HEK293 (cell line): Measurements from ENCODE around the gene TMC4.

Experiments used
- BCL11B ChIP-seq: fragments of 450-650 bp; formaldehyde crosslinking; IDR thresholded peaks from 2 replicates; pipeline ENCODE4 v1.5.1; 2016; ENCODE audit warnings: low read depth, missing biosample characterization, missing genetic modification characterization
- GLI4 ChIP-seq: fragments of 450-650 bp; formaldehyde crosslinking; IDR thresholded peaks from 2 replicates; pipeline ENCODE4 v1.5.1; 2016; ENCODE audit warnings: missing biosample characterization, missing genetic modification characterization
- IKZF3 ChIP-seq: fragments of 450-650 bp; IDR thresholded peaks from 2 replicates; pipeline ENCODE4 v1.5.0; 2018; ENCODE audit warnings: missing biosample characterization, mild to moderate bottlenecking, missing genetic modification characterization, moderate library complexity
- SALL2 ChIP-seq: fragments of 450-650 bp; formaldehyde crosslinking; IDR thresholded peaks from 2 replicates; pipeline ENCODE4 v1.5.0; 2017; ENCODE audit warnings: missing biosample characterization, mild to moderate bottlenecking, missing genetic modification characterization, borderline replicate concordance
- SP7 ChIP-seq: fragments of 450-650 bp; formaldehyde crosslinking; IDR thresholded peaks from 2 replicates; pipeline ENCODE4 v1.5.1; 2016; ENCODE audit warnings: missing biosample characterization, missing genetic modification characterization
- ZBTB48 ChIP-seq: fragments of 450-650 bp; formaldehyde crosslinking; IDR thresholded peaks from 2 replicates; pipeline ENCODE4 v1.5.1; 2016; ENCODE audit warnings: missing biosample characterization, missing genetic modification characterization
- ZFP37 ChIP-seq: fragments of 450-650 bp; formaldehyde crosslinking; IDR thresholded peaks from 2 replicates; pipeline ENCODE4 v1.5.1; 2016; ENCODE audit warnings: missing biosample characterization, missing genetic modification characterization
- ZNF132 ChIP-seq: fragments of 450-650 bp; formaldehyde crosslinking; IDR thresholded peaks from 2 replicates; pipeline ENCODE4 v1.5.1; 2017; ENCODE audit warnings: missing biosample characterization, missing genetic modification characterization, borderline replicate concordance
- ZNF133 ChIP-seq: fragments of 450-650 bp; formaldehyde crosslinking; IDR thresholded peaks from 2 replicates; pipeline ENCODE4 v1.5.1; 2016; ENCODE audit warnings: missing biosample characterization, missing genetic modification characterization
- ZNF140 ChIP-seq: fragments of 450-650 bp; formaldehyde crosslinking; IDR thresholded peaks from 2 replicates; pipeline ENCODE4 v1.5.1; 2016; ENCODE audit warnings: missing biosample characterization, missing genetic modification characterization
- ZNF16 ChIP-seq: fragments of 450-650 bp; formaldehyde crosslinking; IDR thresholded peaks from 2 replicates; pipeline ENCODE4 v1.5.1; 2016; ENCODE audit warnings: low read depth, missing biosample characterization, missing genetic modification characterization
- ZNF175 ChIP-seq: fragments of 450-650 bp; formaldehyde crosslinking; IDR thresholded peaks from 2 replicates; pipeline ENCODE4 v1.5.1; 2016; ENCODE audit warnings: missing biosample characterization, missing genetic modification characterization
- ZNF19 ChIP-seq: fragments of 450-650 bp; formaldehyde crosslinking; IDR thresholded peaks from 2 replicates; pipeline ENCODE4; 2016; ENCODE audit warnings: missing biosample characterization, missing genetic modification characterization, low read depth
- ZNF391 ChIP-seq: fragments of 450-650 bp; formaldehyde crosslinking; IDR thresholded peaks from 2 replicates; pipeline ENCODE4 v1.5.1; 2016; ENCODE audit warnings: low read depth, missing biosample characterization, missing genetic modification characterization, borderline replicate concordance
- ZNF529 ChIP-seq: fragments of 450-650 bp; formaldehyde crosslinking; IDR thresholded peaks from 2 replicates; pipeline ENCODE4 v1.5.1; 2017; ENCODE audit warnings: missing genetic modification characterization, missing biosample characterization; ENCODE audit not compliant: insufficient replicate concordance
- ZNF660 ChIP-seq: fragments of 450-650 bp; IDR thresholded peaks from 2 replicates; pipeline ENCODE4 v1.5.1; 2018; ENCODE audit warnings: missing biosample characterization, mild to moderate bottlenecking, missing genetic modification characterization
- ZNF830 ChIP-seq: fragments of 450-650 bp; IDR thresholded peaks from 2 replicates; pipeline ENCODE4 v1.5.0; 2018; ENCODE audit warnings: missing biosample characterization, missing genetic modification characterization, low read depth, mild to moderate bottlenecking, moderate library complexity
- TF ChIP-seq, protein P1 (sequence below): fragments of 450-650 bp; formaldehyde crosslinking; IDR thresholded peaks from 2 replicates; pipeline ENCODE4 v1.5.1; 2016; ENCODE audit warnings: missing biosample characterization, missing genetic modification characterization
- TF ChIP-seq, protein P2 (sequence below): fragments of 450-650 bp; formaldehyde crosslinking; IDR thresholded peaks from 2 replicates; pipeline ENCODE4 v1.5.1; 2016; ENCODE audit warnings: missing biosample characterization, missing genetic modification characterization
- TF ChIP-seq, protein P3 (sequence below): fragments of 450-650 bp; formaldehyde crosslinking; IDR thresholded peaks from 2 replicates; pipeline ENCODE4 v1.5.1; 2016; ENCODE audit warnings: missing biosample characterization, missing genetic modification characterization
- TF ChIP-seq, protein P4 (sequence below): fragments of 450-650 bp; formaldehyde crosslinking; IDR thresholded peaks from 2 replicates; pipeline ENCODE4 v1.5.1; 2016; ENCODE audit warnings: missing biosample characterization, missing genetic modification characterization
- TF ChIP-seq, protein P5 (sequence below): fragments of 450-650 bp; formaldehyde crosslinking; IDR thresholded peaks from 2 replicates; pipeline ENCODE4 v1.5.1; 2017; ENCODE audit warnings: missing biosample characterization, missing genetic modification characterization
- TF ChIP-seq, protein P6 (sequence below): fragments of 450-650 bp; formaldehyde crosslinking; IDR thresholded peaks from 2 replicates; pipeline ENCODE4 v1.5.1; 2016; ENCODE audit warnings: missing biosample characterization, missing genetic modification characterization
- TF ChIP-seq, protein P7 (sequence below): fragments of 450-650 bp; formaldehyde crosslinking; IDR thresholded peaks from 2 replicates; pipeline ENCODE4 v1.5.1; 2017; ENCODE audit warnings: missing biosample characterization, missing genetic modification characterization

The TMC4 gene

GRCh38 chr19:54137699-54138488 lies 35.1 kb downstream of the TMC4 start, which contains the start of gene CNOT3 (continued):
- TF ChIP-seq, protein P1, sequence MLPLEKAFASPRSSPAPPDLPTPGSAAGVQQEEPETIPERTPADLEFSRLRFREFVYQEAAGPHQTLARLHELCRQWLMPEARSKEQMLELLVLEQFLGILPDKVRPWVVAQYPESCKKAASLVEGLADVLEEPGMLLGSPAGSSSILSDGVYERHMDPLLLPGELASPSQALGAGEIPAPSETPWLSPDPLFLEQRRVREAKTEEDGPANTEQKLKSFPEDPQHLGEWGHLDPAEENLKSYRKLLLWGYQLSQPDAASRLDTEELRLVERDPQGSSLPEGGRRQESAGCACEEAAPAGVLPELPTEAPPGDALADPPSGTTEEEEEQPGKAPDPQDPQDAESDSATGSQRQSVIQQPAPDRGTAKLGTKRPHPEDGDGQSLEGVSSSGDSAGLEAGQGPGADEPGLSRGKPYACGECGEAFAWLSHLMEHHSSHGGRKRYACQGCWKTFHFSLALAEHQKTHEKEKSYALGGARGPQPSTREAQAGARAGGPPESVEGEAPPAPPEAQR = no peak
- no peak for TF ChIP-seq IKZF3 (tag by site-specific recombination)
- TF ChIP-seq ZNF133 (tag by site-specific recombination) = no peak
- no peak for TF ChIP-seq SALL2 (tag by site-specific recombination)
- TF ChIP-seq, protein P2, sequence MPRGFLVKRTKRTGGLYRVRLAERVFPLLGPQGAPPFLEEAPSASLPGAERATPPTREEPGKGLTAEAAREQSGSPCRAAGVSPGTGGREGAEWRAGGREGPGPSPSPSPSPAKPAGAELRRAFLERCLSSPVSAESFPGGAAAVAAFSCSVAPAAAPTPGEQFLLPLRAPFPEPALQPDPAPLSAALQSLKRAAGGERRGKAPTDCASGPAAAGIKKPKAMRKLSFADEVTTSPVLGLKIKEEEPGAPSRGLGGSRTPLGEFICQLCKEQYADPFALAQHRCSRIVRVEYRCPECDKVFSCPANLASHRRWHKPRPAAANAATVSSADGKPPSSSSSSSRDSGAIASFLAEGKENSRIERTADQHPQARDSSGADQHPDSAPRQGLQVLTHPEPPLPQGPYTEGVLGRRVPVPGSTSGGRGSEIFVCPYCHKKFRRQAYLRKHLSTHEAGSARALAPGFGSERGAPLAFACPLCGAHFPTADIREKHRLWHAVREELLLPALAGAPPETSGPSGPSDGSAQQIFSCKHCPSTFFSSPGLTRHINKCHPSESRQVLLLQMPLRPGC (tag by site-specific recombination) = no peak
- no peak for TF ChIP-seq ZNF391
- no peak for TF ChIP-seq ZNF132 (tag by site-specific recombination)
- no peak for TF ChIP-seq ZNF830 (tag by site-specific recombination)
- no peak for TF ChIP-seq ZBTB48 (tag by site-specific recombination)
- TF ChIP-seq ZNF19 = no peak
- TF ChIP-seq, protein P3, sequence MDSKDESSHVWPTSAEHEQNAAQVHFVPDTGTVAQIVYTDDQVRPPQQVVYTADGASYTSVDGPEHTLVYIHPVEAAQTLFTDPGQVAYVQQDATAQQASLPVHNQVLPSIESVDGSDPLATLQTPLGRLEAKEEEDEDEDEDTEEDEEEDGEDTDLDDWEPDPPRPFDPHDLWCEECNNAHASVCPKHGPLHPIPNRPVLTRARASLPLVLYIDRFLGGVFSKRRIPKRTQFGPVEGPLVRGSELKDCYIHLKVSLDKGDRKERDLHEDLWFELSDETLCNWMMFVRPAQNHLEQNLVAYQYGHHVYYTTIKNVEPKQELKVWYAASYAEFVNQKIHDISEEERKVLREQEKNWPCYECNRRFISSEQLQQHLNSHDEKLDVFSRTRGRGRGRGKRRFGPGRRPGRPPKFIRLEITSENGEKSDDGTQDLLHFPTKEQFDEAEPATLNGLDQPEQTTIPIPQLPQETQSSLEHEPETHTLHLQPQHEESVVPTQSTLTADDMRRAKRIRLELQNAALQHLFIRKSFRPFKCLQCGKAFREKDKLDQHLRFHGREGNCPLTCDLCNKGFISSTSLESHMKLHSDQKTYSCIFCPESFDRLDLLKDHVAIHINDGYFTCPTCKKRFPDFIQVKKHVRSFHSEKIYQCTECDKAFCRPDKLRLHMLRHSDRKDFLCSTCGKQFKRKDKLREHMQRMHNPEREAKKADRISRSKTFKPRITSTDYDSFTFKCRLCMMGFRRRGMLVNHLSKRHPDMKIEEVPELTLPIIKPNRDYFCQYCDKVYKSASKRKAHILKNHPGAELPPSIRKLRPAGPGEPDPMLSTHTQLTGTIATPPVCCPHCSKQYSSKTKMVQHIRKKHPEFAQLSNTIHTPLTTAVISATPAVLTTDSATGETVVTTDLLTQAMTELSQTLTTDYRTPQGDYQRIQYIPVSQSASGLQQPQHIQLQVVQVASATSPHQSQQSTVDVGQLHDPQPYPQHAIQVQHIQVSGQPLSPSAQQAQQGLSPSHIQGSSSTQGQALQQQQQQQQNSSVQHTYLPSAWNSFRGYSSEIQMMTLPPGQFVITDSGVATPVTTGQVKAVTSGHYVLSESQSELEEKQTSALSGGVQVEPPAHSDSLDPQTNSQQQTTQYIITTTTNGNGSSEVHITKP = no peak
- no peak for TF ChIP-seq ZNF529 (tag by site-specific recombination)
- no peak for TF ChIP-seq ZNF16 (tag by site-specific recombination)
- peak; percentile 51 for TF ChIP-seq SP7
- 0 out of 2 replicates have a peak, but pooled peaks have one; percentile 33 for TF ChIP-seq ZFP37 (tag by site-specific recombination)
- TF ChIP-seq, protein P4, sequence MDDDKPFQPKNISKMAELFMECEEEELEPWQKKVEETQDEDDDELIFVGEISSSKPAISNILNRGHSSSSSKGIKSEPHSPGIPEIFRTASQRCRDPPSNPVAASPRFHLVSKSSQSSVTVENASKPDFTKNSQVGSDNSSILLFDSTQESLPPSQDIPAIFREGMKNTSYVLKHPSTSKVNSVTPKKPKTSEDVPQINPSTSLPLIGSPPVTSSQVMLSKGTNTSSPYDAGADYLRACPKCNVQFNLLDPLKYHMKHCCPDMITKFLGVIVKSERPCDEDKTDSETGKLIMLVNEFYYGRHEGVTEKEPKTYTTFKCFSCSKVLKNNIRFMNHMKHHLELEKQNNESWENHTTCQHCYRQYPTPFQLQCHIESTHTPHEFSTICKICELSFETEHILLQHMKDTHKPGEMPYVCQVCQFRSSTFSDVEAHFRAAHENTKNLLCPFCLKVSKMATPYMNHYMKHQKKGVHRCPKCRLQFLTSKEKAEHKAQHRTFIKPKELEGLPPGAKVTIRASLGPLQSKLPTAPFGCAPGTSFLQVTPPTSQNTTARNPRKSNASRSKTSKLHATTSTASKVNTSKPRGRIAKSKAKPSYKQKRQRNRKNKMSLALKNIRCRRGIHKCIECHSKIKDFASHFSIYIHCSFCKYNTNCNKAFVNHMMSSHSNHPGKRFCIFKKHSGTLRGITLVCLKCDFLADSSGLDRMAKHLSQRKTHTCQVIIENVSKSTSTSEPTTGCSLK (tag by site-specific recombination) = no peak
- TF ChIP-seq ZNF660 (tag by site-specific recombination) = 0 out of 2 replicates have a peak, but pooled peaks have one; percentile 22
- TF ChIP-seq, protein P5, sequence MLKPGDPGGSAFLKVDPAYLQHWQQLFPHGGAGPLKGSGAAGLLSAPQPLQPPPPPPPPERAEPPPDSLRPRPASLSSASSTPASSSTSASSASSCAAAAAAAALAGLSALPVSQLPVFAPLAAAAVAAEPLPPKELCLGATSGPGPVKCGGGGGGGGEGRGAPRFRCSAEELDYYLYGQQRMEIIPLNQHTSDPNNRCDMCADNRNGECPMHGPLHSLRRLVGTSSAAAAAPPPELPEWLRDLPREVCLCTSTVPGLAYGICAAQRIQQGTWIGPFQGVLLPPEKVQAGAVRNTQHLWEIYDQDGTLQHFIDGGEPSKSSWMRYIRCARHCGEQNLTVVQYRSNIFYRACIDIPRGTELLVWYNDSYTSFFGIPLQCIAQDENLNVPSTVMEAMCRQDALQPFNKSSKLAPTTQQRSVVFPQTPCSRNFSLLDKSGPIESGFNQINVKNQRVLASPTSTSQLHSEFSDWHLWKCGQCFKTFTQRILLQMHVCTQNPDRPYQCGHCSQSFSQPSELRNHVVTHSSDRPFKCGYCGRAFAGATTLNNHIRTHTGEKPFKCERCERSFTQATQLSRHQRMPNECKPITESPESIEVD (tag by site-specific recombination) = no peak
- TF ChIP-seq ZNF175 (tag by site-specific recombination) = no peak
- no peak for TF ChIP-seq ZNF140 (tag by site-specific recombination)
- TF ChIP-seq, protein P6, sequence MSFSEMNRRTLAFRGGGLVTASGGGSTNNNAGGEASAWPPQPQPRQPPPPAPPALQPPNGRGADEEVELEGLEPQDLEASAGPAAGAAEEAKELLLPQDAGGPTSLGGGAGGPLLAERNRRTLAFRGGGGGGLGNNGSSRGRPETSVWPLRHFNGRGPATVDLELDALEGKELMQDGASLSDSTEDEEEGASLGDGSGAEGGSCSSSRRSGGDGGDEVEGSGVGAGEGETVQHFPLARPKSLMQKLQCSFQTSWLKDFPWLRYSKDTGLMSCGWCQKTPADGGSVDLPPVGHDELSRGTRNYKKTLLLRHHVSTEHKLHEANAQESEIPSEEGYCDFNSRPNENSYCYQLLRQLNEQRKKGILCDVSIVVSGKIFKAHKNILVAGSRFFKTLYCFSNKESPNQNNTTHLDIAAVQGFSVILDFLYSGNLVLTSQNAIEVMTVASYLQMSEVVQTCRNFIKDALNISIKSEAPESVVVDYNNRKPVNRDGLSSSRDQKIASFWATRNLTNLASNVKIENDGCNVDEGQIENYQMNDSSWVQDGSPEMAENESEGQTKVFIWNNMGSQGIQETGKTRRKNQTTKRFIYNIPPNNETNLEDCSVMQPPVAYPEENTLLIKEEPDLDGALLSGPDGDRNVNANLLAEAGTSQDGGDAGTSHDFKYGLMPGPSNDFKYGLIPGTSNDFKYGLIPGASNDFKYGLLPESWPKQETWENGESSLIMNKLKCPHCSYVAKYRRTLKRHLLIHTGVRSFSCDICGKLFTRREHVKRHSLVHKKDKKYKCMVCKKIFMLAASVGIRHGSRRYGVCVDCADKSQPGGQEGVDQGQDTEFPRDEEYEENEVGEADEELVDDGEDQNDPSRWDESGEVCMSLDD (tag by site-specific recombination) = 0 out of 2 replicates have a peak, but pooled peaks have one; percentile 15
- no peak for TF ChIP-seq BCL11B
- TF ChIP-seq, protein P7, sequence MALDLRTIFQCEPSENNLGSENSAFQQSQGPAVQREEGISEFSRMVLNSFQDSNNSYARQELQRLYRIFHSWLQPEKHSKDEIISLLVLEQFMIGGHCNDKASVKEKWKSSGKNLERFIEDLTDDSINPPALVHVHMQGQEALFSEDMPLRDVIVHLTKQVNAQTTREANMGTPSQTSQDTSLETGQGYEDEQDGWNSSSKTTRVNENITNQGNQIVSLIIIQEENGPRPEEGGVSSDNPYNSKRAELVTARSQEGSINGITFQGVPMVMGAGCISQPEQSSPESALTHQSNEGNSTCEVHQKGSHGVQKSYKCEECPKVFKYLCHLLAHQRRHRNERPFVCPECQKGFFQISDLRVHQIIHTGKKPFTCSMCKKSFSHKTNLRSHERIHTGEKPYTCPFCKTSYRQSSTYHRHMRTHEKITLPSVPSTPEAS (tag by site-specific recombination) = no peak
- no peak for TF ChIP-seq GLI4 (tag by site-specific recombination)
